H1 (cell line): ENCODE measurements around the gene CDH11. TPM values are rescaled to one million over a fixed set of nuclear protein-coding genes. Genes with fewer than 3 reads are reported as not detected.

Experiments
- CTCF ChIA-PET: fragments of 300-600 bp; sonication (Branson Sonifier 250); formaldehyde crosslinking; loops from one replicate; lab custom pipeline; 2021; ENCODE audit not compliant: partially characterized antibody; lab: Charles Lee
- POLR2A ChIA-PET: fragments of 300-600 bp; sonication (Branson Sonifier 250); formaldehyde crosslinking; loops from one replicate; lab custom pipeline; 2021; ENCODE audit warnings: inconsistent platforms; ENCODE audit not compliant: partially characterized antibody; lab: Charles Lee
- DNase-seq, 2 experiments: peaks; one replicate each; pipeline versions ENCODE4 v3.0.0 to v3.0.0-alpha.2; 2010 to 2022; ENCODE audit warnings: low spot score in 2 of 2, low read depth in 1 of 2, mixed read lengths in 1 of 2
- FAIRE-seq: peaks from 2 replicates; lab custom pipeline; 2011; peaks lifted over from hg19 to GRCh38; lab: Jason Lieb, UNC
- H2AFZ ChIP-seq: 2 replicates; pipeline ENCODE4 v1.8.1; 2012; ENCODE audit warnings: low read length, inconsistent platforms
- H2AK5ac ChIP-seq: 2 replicates; pipeline ENCODE4 v1.6.1; 2013; ENCODE audit warnings: low read depth, low read length
- H2BK120ac ChIP-seq: replicated peaks from 2 replicates; pipeline ENCODE3; 2013; ENCODE audit warnings: low read depth, low read length, inconsistent platforms
- H2BK12ac ChIP-seq: 2 replicates; pipeline ENCODE4 v1.6.1; 2013; ENCODE audit warnings: low read depth, low read length
- H2BK15ac ChIP-seq: 2 replicates; pipeline ENCODE4 v1.6.1; 2013; ENCODE audit warnings: low read length
- H2BK20ac ChIP-seq: 2 replicates; pipeline ENCODE4 v1.6.1; 2013; ENCODE audit warnings: low read length
- H2BK5ac ChIP-seq: 2 replicates; pipeline ENCODE4 v1.6.1; 2013; ENCODE audit warnings: low read depth, low read length
- H3K14ac ChIP-seq: 2 replicates; pipeline ENCODE4 v1.6.1; 2013; ENCODE audit warnings: inconsistent platforms; ENCODE audit not compliant: insufficient read length
- H3K18ac ChIP-seq: 2 replicates; pipeline ENCODE4 v1.6.1; 2013; ENCODE audit warnings: low read length; ENCODE audit errors: extremely low read depth
- H3K23ac ChIP-seq: 2 replicates; pipeline ENCODE4 v1.6.1; 2013; ENCODE audit warnings: inconsistent platforms; ENCODE audit not compliant: insufficient read length
- H3K23me2 ChIP-seq: 2 replicates; pipeline ENCODE4 v1.6.1; 2013; ENCODE audit warnings: low read depth, low read length
- H3K27ac ChIP-seq: 2 replicates; pipeline ENCODE4 v1.6.1; 2011; ENCODE audit warnings: low read depth, low read length, inconsistent platforms
- H3K27me3 ChIP-seq, 4 experiments: replicated peaks in 1 of 4; 1 replicate in 1 of 4; 2 replicates in 3 of 4; pipeline versions ENCODE4 v1.6.1 to v1.8.1; 2011 to 2013; ENCODE audit warnings: low read length in 3 of 4, mild to moderate bottlenecking in 3 of 4, inconsistent platforms in 2 of 4, mixed read lengths in 2 of 4, moderate library complexity in 1 of 4; ENCODE audit not compliant: control insufficient read depth in 3 of 4, insufficient read depth in 3 of 4; ENCODE audit errors: extremely low read depth in 1 of 4
- H3K36me3 ChIP-seq, 4 experiments: 2 replicates each; pipeline versions ENCODE4 v1.6.1 to v1.8.1; 2011 to 2013; ENCODE audit warnings: mild to moderate bottlenecking in 4 of 4, low read length in 3 of 4, moderate library complexity in 2 of 4, control low read depth in 1 of 4, inconsistent platforms in 1 of 4; ENCODE audit not compliant: insufficient read depth in 4 of 4, control insufficient read depth in 2 of 4
- H3K4ac ChIP-seq: replicated peaks from 2 replicates; pipeline ENCODE3; 2013; ENCODE audit warnings: low read length, low read depth, mixed read lengths, inconsistent platforms; ENCODE audit not compliant: insufficient read length
- H3K4me1 ChIP-seq, 4 experiments: replicated peaks in 1 of 4; 1 replicate in 1 of 4; 2 replicates in 3 of 4; pipeline versions ENCODE4 v1.6.1 to v1.8.1; 2011 to 2013; ENCODE audit warnings: low read length in 3 of 4, inconsistent platforms in 2 of 4, mixed read lengths in 1 of 4; ENCODE audit not compliant: insufficient read depth in 4 of 4, control insufficient read depth in 3 of 4
- H3K4me2 ChIP-seq, 2 experiments: 2 replicates each; pipeline versions ENCODE4 v1.6.1 to v1.8.1; 2011 to 2013; ENCODE audit warnings: low read depth in 2 of 2, low read length in 2 of 2, control low read depth in 1 of 2, inconsistent platforms in 1 of 2, mild to moderate bottlenecking in 1 of 2; ENCODE audit not compliant: insufficient read depth in 1 of 2
- H3K4me3 ChIP-seq, 4 experiments: fragments of 200-600, 300-600 bp in 1 of 4; sonication (generic), shearing (Covaris generic), sonication (Bioruptor Twin) in 1 of 4; 2 replicates each; pipeline versions ENCODE4 v1.5.1 to v1.8.1; 2011 to 2016; ENCODE audit warnings: low read length in 4 of 4, low read depth in 3 of 4, control low read depth in 2 of 4, inconsistent platforms in 2 of 4, mild to moderate bottlenecking in 2 of 4, mixed read lengths in 1 of 4, moderate library complexity in 1 of 4; ENCODE audit not compliant: insufficient read depth in 2 of 4; ENCODE audit errors: extremely low read depth in 1 of 4
- H3K56ac ChIP-seq: replicated peaks from 2 replicates; pipeline ENCODE3; 2013; ENCODE audit warnings: low read depth, mild to moderate bottlenecking, mixed read lengths, low read length, inconsistent platforms; ENCODE audit not compliant: insufficient read length
- H3K79me1 ChIP-seq: 2 replicates; pipeline ENCODE4 v1.6.1; 2013; ENCODE audit warnings: low read depth, low read length, control low read depth
- H3K79me2 ChIP-seq, 2 experiments: 2 replicates each; pipeline versions ENCODE4 v1.6.1 to v1.8.1; 2012 to 2013; ENCODE audit warnings: low read length in 2 of 2, mild to moderate bottlenecking in 2 of 2, inconsistent platforms in 1 of 2; ENCODE audit not compliant: insufficient read depth in 2 of 2, control insufficient read depth in 1 of 2
- H3K9ac ChIP-seq, 4 experiments: replicated peaks in 1 of 4; 1 replicate in 1 of 4; 2 replicates in 3 of 4; pipeline versions ENCODE4 v1.6.1 to v1.8.1; 2011 to 2013; ENCODE audit warnings: low read depth in 3 of 4, low read length in 3 of 4, control low read depth in 2 of 4, mild to moderate bottlenecking in 2 of 4, moderate library complexity in 2 of 4, inconsistent platforms in 1 of 4; ENCODE audit errors: extremely low read depth in 1 of 4
- H3K9me3 ChIP-seq, 2 experiments: 2 replicates each; pipeline versions ENCODE4 v1.6.1 to v1.8.1; 2012 to 2013; ENCODE audit warnings: mild to moderate bottlenecking in 2 of 2, moderate library complexity in 2 of 2, control low read depth in 1 of 2, inconsistent platforms in 1 of 2, low read depth in 1 of 2, low read length in 1 of 2, mixed read lengths in 1 of 2; ENCODE audit not compliant: insufficient read depth in 2 of 2
- H4K20me1 ChIP-seq, 2 experiments: replicated peaks in 1 of 2; 2 replicates each; pipeline versions ENCODE3 to v1.8.1; 2011 to 2013; ENCODE audit warnings: inconsistent platforms in 2 of 2, low read length in 2 of 2, mild to moderate bottlenecking in 1 of 2; ENCODE audit not compliant: insufficient read depth in 2 of 2, control insufficient read depth in 1 of 2
- H4K5ac ChIP-seq: 2 replicates; pipeline ENCODE4 v1.6.1; 2013; ENCODE audit warnings: low read length, low read depth, mixed read lengths, inconsistent platforms; ENCODE audit not compliant: insufficient read length
- H4K8ac ChIP-seq: 2 replicates; pipeline ENCODE4 v1.8.0; 2013; ENCODE audit warnings: mild to moderate bottlenecking, moderate library complexity, low read length, inconsistent platforms; ENCODE audit not compliant: insufficient read depth; ENCODE audit errors: extremely low read depth
- H4K91ac ChIP-seq: replicated peaks from 2 replicates; pipeline ENCODE3; 2013; ENCODE audit warnings: low read length, mixed read lengths, inconsistent platforms; ENCODE audit not compliant: insufficient read length
- BRCA1 ChIP-seq: IDR thresholded peaks from 2 replicates; pipeline ENCODE4 v1.6.1; 2012; ENCODE audit warnings: low read depth, low read length, improper control_type of control experiment
- CBX8 ChIP-seq: fragments of 300-800, 300-1000 bp; sonication (generic); IDR thresholded peaks from 2 replicates; pipeline ENCODE4 v1.7.1; 2016; ENCODE audit warnings: low read depth, low read length, borderline replicate concordance
- JUND ChIP-seq: IDR thresholded peaks from 2 replicates; pipeline ENCODE4 v1.6.1; 2011; ENCODE audit warnings: mild to moderate bottlenecking, improper control_type of control experiment, low read length
- KDM1A ChIP-seq: fragments of 200-600, 300-600 bp; sonication (generic); IDR thresholded peaks from 2 replicates; pipeline ENCODE4 v1.7.1; 2016; ENCODE audit warnings: mild to moderate bottlenecking, low read length, borderline replicate concordance
- MAFK ChIP-seq: IDR thresholded peaks from 2 replicates; pipeline ENCODE4 v1.6.1; 2012; ENCODE audit warnings: low read depth, mild to moderate bottlenecking, improper control_type of control experiment, low read length
- RFX5 ChIP-seq: IDR thresholded peaks from 2 replicates; pipeline ENCODE4 v1.6.1; 2011; ENCODE audit warnings: low read depth, low read length, improper control_type of control experiment, borderline replicate concordance
- TAF1 ChIP-seq: IDR thresholded peaks from 2 replicates; pipeline ENCODE4 v1.6.1; 2011; ENCODE audit warnings: mild to moderate bottlenecking, low read depth, low read length
- WGBS, 2 experiments: shearing (Covaris generic) in 1 of 2; methylation state at CpG; one replicate each; pipeline versions ENCODE4 v1.1.6 to v1.1.7; 2013 to 2015; ENCODE audit warnings: low lambda C conversion rate in 2 of 2, mixed read lengths in 2 of 2, inconsistent platforms in 1 of 2, low coverage in 1 of 2, missing lambda C conversion rate in 1 of 2; ENCODE audit not compliant: insufficient replicate concordance in 2 of 2, insufficient coverage in 1 of 2, insufficient read length in 1 of 2; ENCODE audit errors: extremely low coverage in 1 of 2, missing lambda C conversion rate in 1 of 2; 5-methylcytosine and 5-hydroxymethylcytosine counted together
- polyA plus RNA-seq, 7 experiments: library from polyadenylated mRNA; depleted of rRNA in 3 of 7; stranded (reverse) in 5 of 7; unstranded in 2 of 7; fragments of >200 nt in 5 of 7; fragments of 200-250 nt in 2 of 7; gene quantifications; 1 replicate in 5 of 7; 2 replicates in 1 of 7; 4 replicates in 1 of 7; pipeline versions ENCODE4 v1.2.1 to v1.2.3, GENCODE V29; 2011 to 2013; ENCODE audit warnings: missing spikeins in 2 of 7, mixed read lengths in 2 of 7
- total RNA-seq: library from RNA; stranded (reverse); fragmentation: NEBNext Ultra II Directional; extraction: Animal tissue kit (Norgen Biotek cat#: 25700); gene quantifications from 2 replicates; pipeline ENCODE4 v1.2.1, GENCODE V29; 2021

Gene CDH11
- total and polyA plus RNA-seq, 2 of the 8 experiments (the other 6 are each of a cell fraction or from before 2014, with no cell fraction given), result 3.3 to 8.4 TPM

DNA sequence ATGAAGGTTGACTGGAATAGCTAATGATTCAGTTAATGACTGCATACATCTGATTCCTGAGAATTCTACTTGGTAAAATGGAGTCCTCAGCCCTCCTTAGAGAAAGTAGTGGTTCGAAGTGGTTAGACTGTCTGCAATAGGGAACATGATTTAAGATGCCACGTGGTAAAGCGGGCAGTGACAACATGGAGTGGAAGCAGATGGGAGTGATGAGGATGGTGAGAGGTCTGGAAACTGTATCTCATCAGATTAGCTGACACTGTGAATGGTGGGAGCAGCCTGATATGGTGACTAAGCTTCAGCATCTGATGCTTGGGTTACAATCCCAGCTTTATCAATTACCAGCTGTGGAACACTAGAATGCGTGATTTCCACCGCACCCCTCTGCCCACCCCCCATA lies 8.4 kb downstream of the CDH11 start:
- Histone ChIP-seq H3K79me1 (no peaks in the 10 kb centered on the region; the same call in 1 of the 2 replicates), H3K23ac (no peak overlapping the region), H3K9ac (no peak overlapping the region), H3K27me3 (no peaks in the 10 kb centered on the region), H3K9me3 (no peaks in the 10 kb centered on the region), H3K27ac (no peak overlapping the region), H3K79me2 (no peaks in the 10 kb centered on the region), H2BK5ac (no peak overlapping the region), H3K4me3 (no peak overlapping the region), H3K4me2 (no peak overlapping the region), H3K14ac (no peak overlapping the region), H2AK5ac (no peak overlapping the region), H3K18ac (no peak overlapping the region), H3K4ac (no peak overlapping the region), H4K91ac (no peak overlapping the region), H2BK12ac (no peak overlapping the region), H2BK120ac (no peak overlapping the region), H3K36me3 (no peaks in the 10 kb centered on the region; a peak in 1 of 8 replicates), H2BK20ac (no peak overlapping the region), H2BK15ac (no peak overlapping the region), H4K8ac (no peak overlapping the region), H4K20me1 (no peaks in the 10 kb centered on the region), H3K4me1 (peaks cover 2 to 4% (median 3%) of the 10 kb centered on the region in 4 experiments; a peak in 6 of 7 replicates), H2AFZ (no peak overlapping the region), H4K5ac (no peak overlapping the region), H3K23me2 (no peaks in the 10 kb centered on the region), H3K56ac (no peak overlapping the region)
- no peak for DNase-seq
- TF ChIP-seq TAF1 (no peak), CBX8 (no peak), MAFK (no peak), RFX5 (no peak), JUND (no peak), BRCA1 (no peak), KDM1A (no peak)
- 96% methylated on average over 5 of the region's 5 CpGs; no CpG with 5 or more reads in 1 of the 2 experiments for WGBS, 2 experiments
- FAIRE-seq, result no peak
- ChIA-PET CTCF (interaction anchor here (0.7 to 1.5 kb wide), 3 partner anchors 8 to 93 kb away, joined by 3 to 4 read pairs (median 3); no protein-coding TSS in a partner anchor), POLR2A (no interaction called here)
